Neural cell (in vitro differentiated cells): ENCODE data around the gene CRIM1. TPM values are rescaled to one million over a fixed set of nuclear protein-coding genes. Genes with fewer than 3 reads are reported as not detected.

Experiments
- H2AFZ ChIP-seq: fragments of 200-600, 300-800 bp; sonication (generic), shearing (Covaris generic); 2 replicates; pipeline ENCODE4 v1.6.0; 2014; ENCODE audit warnings: low read depth, mild to moderate bottlenecking, antibody characterized with exemption, low read length, moderate library complexity
- H3F3A ChIP-seq: fragments of 200-600 bp; shearing (Covaris generic); 2 replicates; pipeline ENCODE4 v1.6.1; 2016; ENCODE audit warnings: mild to moderate bottlenecking, moderate library complexity, mixed read lengths, antibody characterized with exemption, low read length; ENCODE audit not compliant: insufficient read depth, poor library complexity, severe bottlenecking
- H3K27ac ChIP-seq: fragments of 200-600, 300-800 bp; sonication (generic), shearing (Covaris generic); 2 replicates; pipeline ENCODE4 v1.5.1; 2014; ENCODE audit warnings: mild to moderate bottlenecking, low read length, moderate library complexity
- H3K27me3 ChIP-seq: fragments of 300-800, 200-600 bp; sonication (generic), shearing (Covaris generic); 2 replicates; pipeline ENCODE4 v1.6.0; 2014; ENCODE audit warnings: mild to moderate bottlenecking, low read depth, low read length, moderate library complexity; ENCODE audit not compliant: insufficient read depth
- H3K36me3 ChIP-seq: fragments of 300-800, 200-600 bp; sonication (generic), shearing (Covaris generic); 2 replicates; pipeline ENCODE4 v1.5.1; 2014; ENCODE audit warnings: mild to moderate bottlenecking, antibody characterized with exemption, low read length, moderate library complexity; ENCODE audit not compliant: insufficient read depth
- H3K4me2 ChIP-seq: fragments of 300-800, 200-600 bp; sonication (generic), shearing (Covaris generic); 2 replicates; pipeline ENCODE4 v1.6.0; 2014; ENCODE audit warnings: mild to moderate bottlenecking, low read length
- H3K4me3 ChIP-seq: fragments of 300-800, 200-600 bp; sonication (generic), shearing (Covaris generic); 2 replicates; pipeline ENCODE4 v1.5.1; 2014; ENCODE audit warnings: mild to moderate bottlenecking, low read length, moderate library complexity
- H3K79me2 ChIP-seq: fragments of 200-600 bp; shearing (Covaris generic); replicated peaks from 2 replicates; pipeline ENCODE4 v1.6.0; 2014; ENCODE audit warnings: mild to moderate bottlenecking, low read length, moderate library complexity; ENCODE audit not compliant: insufficient read depth
- H3K9ac ChIP-seq: fragments of 300-800, 200-600 bp; sonication (generic), shearing (Covaris generic); 2 replicates; pipeline ENCODE4 v1.6.1; 2016; ENCODE audit warnings: mild to moderate bottlenecking, low read length, mixed read lengths
- H3K9me2 ChIP-seq: fragments of 200-600 bp; shearing (Covaris generic); 2 replicates; pipeline ENCODE4 v1.6.1; 2016; ENCODE audit warnings: mild to moderate bottlenecking, low read length, mixed read lengths; ENCODE audit not compliant: insufficient read depth
- H3K9me3 ChIP-seq: fragments of 200-600, 300-800 bp; sonication (generic), shearing (Covaris generic); 2 replicates; pipeline ENCODE4 v1.6.1; 2016; ENCODE audit warnings: mild to moderate bottlenecking, mixed run types, low read length, moderate library complexity, mixed read lengths
- H4K20me1 ChIP-seq: fragments of 200-600 bp; shearing (Covaris generic); 2 replicates; pipeline ENCODE4 v1.6.1; 2016; ENCODE audit warnings: mild to moderate bottlenecking, mixed run types; ENCODE audit not compliant: insufficient read depth
- EP300 ChIP-seq: fragments of 450-650 bp; conservative IDR thresholded peaks from 2 replicates; pipeline ENCODE4 v1.6.1; 2014; ENCODE audit warnings: antibody characterized with exemption, mild to moderate bottlenecking, moderate library complexity; ENCODE audit not compliant: poor library complexity, severe bottlenecking
- EZH2 ChIP-seq: fragments of 200-600, 300-800 bp; shearing (Covaris generic), sonication (generic); IDR thresholded peaks from 2 replicates; pipeline ENCODE4 v1.6.1; 2014; ENCODE audit warnings: antibody characterized with exemption, low read length, borderline replicate concordance, mild to moderate bottlenecking; ENCODE audit not compliant: insufficient read depth, poor library complexity, severe bottlenecking
- MXI1 ChIP-seq: fragments of 450-650 bp; conservative IDR thresholded peaks from 2 replicates; pipeline ENCODE4 v1.6.1; 2014; ENCODE audit warnings: antibody characterized with exemption, mild to moderate bottlenecking; ENCODE audit not compliant: poor library complexity, severe bottlenecking
- POLR2AphosphoS5 ChIP-seq: IDR thresholded peaks from 2 replicates; pipeline ENCODE4 v1.6.1; 2012
- RAD21 ChIP-seq: fragments of 450-650 bp; conservative IDR thresholded peaks from 2 replicates; pipeline ENCODE4 v1.6.1; 2014; ENCODE audit warnings: antibody characterized with exemption, mild to moderate bottlenecking, moderate library complexity
- SMC3 ChIP-seq: fragments of 450-650 bp; conservative IDR thresholded peaks from 2 replicates; pipeline ENCODE4 v1.6.1; 2014; ENCODE audit warnings: antibody characterized with exemption, mild to moderate bottlenecking, moderate library complexity; ENCODE audit not compliant: poor library complexity
- TAF1 ChIP-seq: IDR thresholded peaks from 2 replicates; pipeline ENCODE4 v1.6.1; 2012; ENCODE audit warnings: low read depth
- polyA plus RNA-seq: library from polyadenylated mRNA; depleted of rRNA; stranded (reverse); fragments of >200 nt; gene quantifications from 2 replicates; pipeline ENCODE4 v1.2.3, GENCODE V29; 2014
- TF ChIP-seq, protein P1 (sequence below): fragments of 450-650 bp; IDR thresholded peaks from 2 replicates; pipeline ENCODE4 v1.5.1; 2014; ENCODE audit warnings: antibody characterized with exemption, mild to moderate bottlenecking, moderate library complexity; ENCODE audit not compliant: poor library complexity, severe bottlenecking
- TF ChIP-seq, protein P2 (sequence below): IDR thresholded peaks from 2 replicates; pipeline ENCODE4 v1.6.1; 2012; ENCODE audit warnings: borderline replicate concordance

CRIM1 gene
- polyA plus RNA-seq, 1 donor from 2014 or later = 6.7 TPM

DNA sequence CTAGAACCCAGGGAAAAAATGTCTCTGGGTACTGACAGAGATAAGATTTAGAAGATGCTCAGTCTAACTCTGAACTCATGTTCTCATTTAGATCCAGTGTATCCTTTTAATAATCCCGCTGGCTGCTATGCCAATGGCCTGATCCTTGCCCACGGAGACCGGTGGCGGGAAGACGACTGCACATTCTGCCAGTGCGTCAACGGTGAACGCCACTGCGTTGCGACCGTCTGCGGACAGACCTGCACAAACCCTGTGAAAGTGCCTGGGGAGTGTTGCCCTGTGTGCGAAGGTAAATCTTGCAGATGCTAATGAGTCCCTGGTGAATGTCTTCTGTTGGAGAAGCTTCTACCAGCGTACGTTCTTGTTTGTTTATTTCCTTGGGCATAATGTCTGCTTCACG lies 123.8 kb downstream of the CRIM1 start:
- Histone ChIP-seq H2AFZ (no peak overlapping the region), H3K27me3 (no peaks in the 10 kb centered on the region), H3K36me3 (no peaks in the 10 kb centered on the region), H4K20me1 (no peaks in the 10 kb centered on the region), H3K4me3 (no peak overlapping the region), H3F3A (no peaks in the 10 kb centered on the region), H3K27ac (no peak overlapping the region), H3K9me3 (no peaks in the 10 kb centered on the region), H3K9me2 (no peaks in the 10 kb centered on the region), H3K79me2 (no peaks in the 10 kb centered on the region), H3K9ac (no peak overlapping the region), H3K4me2 (no peak overlapping the region)
- TF ChIP-seq RAD21 = no peak
- TF ChIP-seq SMC3 = no peak
- TF ChIP-seq, protein P1, sequence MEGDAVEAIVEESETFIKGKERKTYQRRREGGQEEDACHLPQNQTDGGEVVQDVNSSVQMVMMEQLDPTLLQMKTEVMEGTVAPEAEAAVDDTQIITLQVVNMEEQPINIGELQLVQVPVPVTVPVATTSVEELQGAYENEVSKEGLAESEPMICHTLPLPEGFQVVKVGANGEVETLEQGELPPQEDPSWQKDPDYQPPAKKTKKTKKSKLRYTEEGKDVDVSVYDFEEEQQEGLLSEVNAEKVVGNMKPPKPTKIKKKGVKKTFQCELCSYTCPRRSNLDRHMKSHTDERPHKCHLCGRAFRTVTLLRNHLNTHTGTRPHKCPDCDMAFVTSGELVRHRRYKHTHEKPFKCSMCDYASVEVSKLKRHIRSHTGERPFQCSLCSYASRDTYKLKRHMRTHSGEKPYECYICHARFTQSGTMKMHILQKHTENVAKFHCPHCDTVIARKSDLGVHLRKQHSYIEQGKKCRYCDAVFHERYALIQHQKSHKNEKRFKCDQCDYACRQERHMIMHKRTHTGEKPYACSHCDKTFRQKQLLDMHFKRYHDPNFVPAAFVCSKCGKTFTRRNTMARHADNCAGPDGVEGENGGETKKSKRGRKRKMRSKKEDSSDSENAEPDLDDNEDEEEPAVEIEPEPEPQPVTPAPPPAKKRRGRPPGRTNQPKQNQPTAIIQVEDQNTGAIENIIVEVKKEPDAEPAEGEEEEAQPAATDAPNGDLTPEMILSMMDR = no peak

DNA sequence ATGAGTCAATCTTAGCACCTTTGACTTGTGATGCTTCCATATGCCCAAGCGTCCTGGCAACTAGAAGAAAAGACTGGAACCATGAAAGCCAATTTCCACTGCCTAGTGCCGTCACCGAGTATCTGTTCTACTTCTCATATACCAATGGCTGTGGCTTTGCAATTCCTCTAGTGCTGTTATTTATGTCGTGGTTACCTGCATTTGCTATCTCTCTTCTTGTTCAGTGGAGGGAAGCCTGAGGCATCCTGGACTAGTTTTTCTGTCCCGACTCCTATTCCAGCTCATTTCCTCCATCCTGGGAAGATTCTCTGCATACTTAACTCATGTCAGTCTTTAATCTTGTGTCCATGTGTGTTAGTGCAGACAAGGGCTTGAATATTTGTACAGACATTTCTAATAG lies 124.5 kb downstream of the CRIM1 start:
- no peak overlapping the region for H3K9ac ChIP-seq
- H2AFZ ChIP-seq = no peak overlapping the region
- H3K4me2 ChIP-seq = no peak overlapping the region
- no peaks in the 10 kb centered on the region for H3K9me3 ChIP-seq
- TF ChIP-seq TAF1 (no peak), RAD21 (no peak), POLR2AphosphoS5 (no peak), SMC3 (no peak), EZH2 (no peak), EP300 (no peak), MXI1 (no peak)
- TF ChIP-seq, protein P2, sequence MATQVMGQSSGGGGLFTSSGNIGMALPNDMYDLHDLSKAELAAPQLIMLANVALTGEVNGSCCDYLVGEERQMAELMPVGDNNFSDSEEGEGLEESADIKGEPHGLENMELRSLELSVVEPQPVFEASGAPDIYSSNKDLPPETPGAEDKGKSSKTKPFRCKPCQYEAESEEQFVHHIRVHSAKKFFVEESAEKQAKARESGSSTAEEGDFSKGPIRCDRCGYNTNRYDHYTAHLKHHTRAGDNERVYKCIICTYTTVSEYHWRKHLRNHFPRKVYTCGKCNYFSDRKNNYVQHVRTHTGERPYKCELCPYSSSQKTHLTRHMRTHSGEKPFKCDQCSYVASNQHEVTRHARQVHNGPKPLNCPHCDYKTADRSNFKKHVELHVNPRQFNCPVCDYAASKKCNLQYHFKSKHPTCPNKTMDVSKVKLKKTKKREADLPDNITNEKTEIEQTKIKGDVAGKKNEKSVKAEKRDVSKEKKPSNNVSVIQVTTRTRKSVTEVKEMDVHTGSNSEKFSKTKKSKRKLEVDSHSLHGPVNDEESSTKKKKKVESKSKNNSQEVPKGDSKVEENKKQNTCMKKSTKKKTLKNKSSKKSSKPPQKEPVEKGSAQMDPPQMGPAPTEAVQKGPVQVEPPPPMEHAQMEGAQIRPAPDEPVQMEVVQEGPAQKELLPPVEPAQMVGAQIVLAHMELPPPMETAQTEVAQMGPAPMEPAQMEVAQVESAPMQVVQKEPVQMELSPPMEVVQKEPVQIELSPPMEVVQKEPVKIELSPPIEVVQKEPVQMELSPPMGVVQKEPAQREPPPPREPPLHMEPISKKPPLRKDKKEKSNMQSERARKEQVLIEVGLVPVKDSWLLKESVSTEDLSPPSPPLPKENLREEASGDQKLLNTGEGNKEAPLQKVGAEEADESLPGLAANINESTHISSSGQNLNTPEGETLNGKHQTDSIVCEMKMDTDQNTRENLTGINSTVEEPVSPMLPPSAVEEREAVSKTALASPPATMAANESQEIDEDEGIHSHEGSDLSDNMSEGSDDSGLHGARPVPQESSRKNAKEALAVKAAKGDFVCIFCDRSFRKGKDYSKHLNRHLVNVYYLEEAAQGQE = no peak
- TF ChIP-seq, protein P1 = no peak
- H3K27me3 ChIP-seq = no peaks in the 10 kb centered on the region
- H3F3A ChIP-seq = no peaks in the 10 kb centered on the region
- H3K9me2 ChIP-seq = no peaks in the 10 kb centered on the region
- no peak overlapping the region for H3K27ac ChIP-seq
- no peaks in the 10 kb centered on the region for H3K79me2 ChIP-seq
- H3K36me3 ChIP-seq = no peaks in the 10 kb centered on the region
- H4K20me1 ChIP-seq = no peaks in the 10 kb centered on the region
- H3K4me3 ChIP-seq = no peak overlapping the region
